Activated T-cell treated with anti-CD3 and anti-CD28 coated beads, Interleukin-2, amount 50 U/mL, for 72 hours (primary cell): Measurements from ENCODE around the gene KCNJ4. TPM values are rescaled to one million over a fixed set of nuclear protein-coding genes. Genes with fewer than 3 reads are reported as not detected.

Source experiments
- total RNA-seq, 2 donors: library from RNA; stranded (reverse); gene quantifications; one replicate each; pipeline ENCODE4 v1.2.3, GENCODE V29; 2022

KCNJ4 gene
- total RNA-seq, 2 donors from 2014 or later = not detected

Other genes with a start within 250 kb of the KCNJ4 start
- gene TMEM184B, start 182.2 kb downstream of the KCNJ4 start, total RNA-seq = 10 to 100 TPM; 22.9 to 27.5 TPM
- gene CSNK1E, start 137.8 kb downstream of the KCNJ4 start, total RNA-seq = 100 to 1,000 TPM; 106 to 107 TPM
- under 1 TPM; 0.31 to 0.37 TPM for gene KDELR3, start 12.9 kb upstream of the KCNJ4 start, total RNA-seq
- gene DDX17, start 51.1 kb upstream of the KCNJ4 start, total RNA-seq = 100 to 1,000 TPM; 374 to 431 TPM
- 10 to 100 TPM; 25.1 to 30.7 TPM for gene DMC1, start 115.0 kb upstream of the KCNJ4 start, total RNA-seq
- gene FAM227A, start 201.2 kb upstream of the KCNJ4 start, total RNA-seq = under 1 TPM; 0.28 to 0.34 TPM
- gene CBY1, start 201.4 kb upstream of the KCNJ4 start, total RNA-seq = 10 to 100 TPM; 22.2 to 26.2 TPM
- 10 to 100 TPM; 65.4 to 67.1 TPM for gene TOMM22, start 226.8 kb upstream of the KCNJ4 start, total RNA-seq
- 100 to 1,000 TPM; 144 to 161 TPM for gene JOSD1, start 245.7 kb upstream of the KCNJ4 start, total RNA-seq